K562 (cell line): ENCODE results near the gene RRAGD. TPM values are rescaled to one million over a fixed set of nuclear protein-coding genes. Genes with fewer than 3 reads are reported as not detected.
A peak's percentile ranks its signal among the peaks of the same experiment; 100 is the strongest.

ENCODE experiments used
- ATAC-seq: fragments of 200-7000 bp; cut with Tn5 transposase; 3 replicates; pipeline ENCODE4 v1.9.1; 2020; ENCODE audit warnings: moderate library complexity
- BruUV-seq: library from RNA; stranded (reverse); fragments of 400-500 nt; replicated peaks from 2 replicates; lab custom pipeline; 2021; lab: Mats Ljungman, UMichigan
- CTCF ChIA-PET: fragments of 300-600 bp; formaldehyde crosslinking; extraction: SDS; loops from one replicate; lab custom pipeline; 2021; ENCODE audit warnings: low intra/inter-chr PET ratio; lab: Yijun Ruan, JAX
- POLR2A ChIA-PET: fragments of 300-600, 350-650 bp; sonication (Branson Sonifier 250); formaldehyde crosslinking; extraction: SDS; loops from one replicate; lab custom pipeline; 2021; ENCODE audit warnings: antibody characterized with exemption, inconsistent platforms; lab: Yijun Ruan, JAX
- DNase-seq, 4 experiments: peaks; one replicate each; pipeline versions ENCODE4 v3.0.0 to v3.0.0-alpha.2; 2011 to 2018; ENCODE audit warnings: low spot score in 3 of 4, mixed read lengths in 3 of 4; ENCODE audit errors: extremely low read depth in 1 of 4
- FAIRE-seq: peaks from 2 replicates; lab custom pipeline; 2011; peaks lifted over from hg19 to GRCh38; lab: Jason Lieb, UNC
- H2AFZ ChIP-seq: 2 replicates; pipeline ENCODE4 v1.6.0; 2011; ENCODE audit warnings: low read depth, low read length, control low read depth, inconsistent platforms
- H3K27ac ChIP-seq: fragments of 200-600 bp; 3 replicates; pipeline ENCODE4 v1.8.0; 2011; ENCODE audit warnings: low read depth, mild to moderate bottlenecking, control low read depth, inconsistent platforms, low read length, moderate library complexity, mixed read lengths; ENCODE audit errors: extremely low read depth
- H3K27me3 ChIP-seq, 2 experiments: fragments of 300-600 bp in 1 of 2; 2 replicates in 1 of 2; 3 replicates in 1 of 2; pipeline versions ENCODE4 v1.6.0 to v1.8.0; 2011; ENCODE audit warnings: inconsistent platforms in 2 of 2, low read length in 2 of 2, mild to moderate bottlenecking in 1 of 2, mixed read lengths in 1 of 2, moderate library complexity in 1 of 2; ENCODE audit not compliant: control insufficient read depth in 2 of 2, insufficient read depth in 2 of 2
- H3K36me3 ChIP-seq: fragments of 300-600 bp; 3 replicates; pipeline ENCODE4 v1.8.0; 2011; ENCODE audit warnings: mild to moderate bottlenecking, low read length, inconsistent platforms; ENCODE audit not compliant: control insufficient read depth, insufficient read depth
- H3K4me1 ChIP-seq, 2 experiments: fragments of 200-600 bp in 1 of 2; replicated peaks in 1 of 2; 2 replicates in 1 of 2; 3 replicates in 1 of 2; pipeline versions ENCODE4 v1.5.1 to v1.8.0; 2011; ENCODE audit warnings: inconsistent platforms in 2 of 2, low read length in 2 of 2, mild to moderate bottlenecking in 1 of 2, mixed read lengths in 1 of 2, moderate library complexity in 1 of 2; ENCODE audit not compliant: control insufficient read depth in 2 of 2, insufficient read depth in 2 of 2
- H3K4me2 ChIP-seq: 2 replicates; pipeline ENCODE4 v1.6.1; 2011; ENCODE audit warnings: low read length, control low read depth, inconsistent platforms, mixed read lengths; ENCODE audit not compliant: insufficient read depth
- H3K4me3 ChIP-seq: fragments of 200-600 bp; sonication (generic), shearing (Covaris generic); 2 replicates; pipeline ENCODE4 v1.5.1; 2016; ENCODE audit warnings: control low read depth, inconsistent platforms
- H3K79me2 ChIP-seq: fragments of 200-600 bp; 3 replicates; pipeline ENCODE4 v1.8.0; 2011; ENCODE audit warnings: low read length, inconsistent platforms; ENCODE audit not compliant: control insufficient read depth, insufficient read depth
- H3K9ac ChIP-seq, 2 experiments: 2 replicates each; pipeline versions ENCODE4 v1.6.0 to v1.6.1; 2011; ENCODE audit warnings: low read depth in 2 of 2, low read length in 2 of 2, control low read depth in 1 of 2, inconsistent platforms in 1 of 2, mild to moderate bottlenecking in 1 of 2, mixed read lengths in 1 of 2; ENCODE audit not compliant: insufficient read depth in 1 of 2
- H3K9me1 ChIP-seq: one replicate; pipeline ENCODE4 v1.6.0; 2011; ENCODE audit warnings: inconsistent platforms, mild to moderate bottlenecking, low read length, moderate library complexity; ENCODE audit not compliant: control insufficient read depth, insufficient read depth
- H3K9me3 ChIP-seq: replicated peaks from 2 replicates; pipeline ENCODE4 v1.5.1; 2011; ENCODE audit warnings: low read depth, low read length, inconsistent platforms; ENCODE audit not compliant: control insufficient read depth, insufficient read depth
- H4K20me1 ChIP-seq: replicated peaks from 2 replicates; pipeline ENCODE4 v1.6.1; 2011; ENCODE audit warnings: low read length, inconsistent platforms, mixed read lengths; ENCODE audit not compliant: control insufficient read depth, insufficient read depth
- MTA1 ChIP-seq: fragments of 450-650 bp; IDR thresholded peaks from 2 replicates; pipeline ENCODE4 v1.6.1; 2017; ENCODE audit warnings: borderline replicate concordance
- RBM22 ChIP-seq: fragments of 200-400 bp; formaldehyde crosslinking; IDR thresholded peaks from 2 replicates; pipeline ENCODE4 v1.6.1; 2018; ENCODE audit warnings: low read length, low read depth; ENCODE audit not compliant: poor library complexity, severe bottlenecking
- ZNF696 ChIP-seq: fragments of 250-450 bp; sonication (Bioruptor Pico); conservative IDR thresholded peaks from 2 replicates; pipeline ENCODE4 v1.4.0; 2020; ENCODE audit warnings: mild to moderate bottlenecking, moderate library complexity
- WGBS: fragments of 100-300 bp; shearing (Covaris generic); methylation state at CpG from one replicate; pipeline ENCODE4 v1.1.6; 2016; ENCODE audit warnings: low coverage, mixed read lengths; ENCODE audit not compliant: insufficient coverage; ENCODE audit errors: missing lambda C conversion rate; 5-methylcytosine and 5-hydroxymethylcytosine counted together
- in situ Hi-C: fragments of 300-500 bp; cut with MboI; formaldehyde crosslinking; loops from 4 replicates; pipeline ENCODE4 v1.15.0; 2018; ENCODE audit warnings: inconsistent platforms, mixed read lengths
- intact Hi-C: fragments of 100-400 bp; cut with micrococcal nuclease; formaldehyde crosslinking; loops from 2 replicates; pipeline ENCODE4 v1.14.2; 2022
- polyA plus RNA-seq, 8 experiments: library from polyadenylated mRNA; depleted of rRNA in 4 of 8; stranded (reverse) in 5 of 8; unstranded in 3 of 8; fragments of >200 nt; fragmentation: Nextera tagmentation in 2 of 8; fragmentation: Illumina TruSeq in 1 of 8; extraction: Ambion mirVana in 2 of 8; extraction: Trizol in 1 of 8; gene quantifications; 2 replicates each; pipeline versions ENCODE4 v1.2.1 to v1.2.3, GENCODE V29; 2011 to 2014; ENCODE audit warnings: inconsistent platforms in 1 of 8, missing spikeins in 1 of 8
- total RNA-seq, 7 experiments: library from RNA; depleted of rRNA in 6 of 7; stranded (reverse); fragments of >200 nt in 6 of 7; fragmentation: Illumina TruSeq in 2 of 7; extraction: Trizol in 2 of 7; gene quantifications; 2 replicates each; pipeline versions ENCODE4 v1.2.1 to v1.2.3, GENCODE V29; 2011 to 2021; ENCODE audit warnings: low replicate concordance in 1 of 7
- TF ChIP-seq, protein P1 (sequence below): fragments of 450-650 bp; formaldehyde crosslinking; IDR thresholded peaks from 2 replicates; pipeline ENCODE4 v1.4.0; 2022; ENCODE audit warnings: missing genetic modification characterization
- TF ChIP-seq, protein P2 (sequence below): fragments of 250-450 bp; sonication (Bioruptor Pico); IDR thresholded peaks from 2 replicates; pipeline ENCODE4 v1.6.1; 2021; ENCODE audit warnings: mild to moderate bottlenecking

RRAGD gene
- total and polyA plus RNA-seq, 9 of the 15 experiments (the other 6 are each of a cell fraction or from before 2014, with no cell fraction given): 0.03 to 0.07 (median 0.04) TPM; not detected in 6

DNA sequence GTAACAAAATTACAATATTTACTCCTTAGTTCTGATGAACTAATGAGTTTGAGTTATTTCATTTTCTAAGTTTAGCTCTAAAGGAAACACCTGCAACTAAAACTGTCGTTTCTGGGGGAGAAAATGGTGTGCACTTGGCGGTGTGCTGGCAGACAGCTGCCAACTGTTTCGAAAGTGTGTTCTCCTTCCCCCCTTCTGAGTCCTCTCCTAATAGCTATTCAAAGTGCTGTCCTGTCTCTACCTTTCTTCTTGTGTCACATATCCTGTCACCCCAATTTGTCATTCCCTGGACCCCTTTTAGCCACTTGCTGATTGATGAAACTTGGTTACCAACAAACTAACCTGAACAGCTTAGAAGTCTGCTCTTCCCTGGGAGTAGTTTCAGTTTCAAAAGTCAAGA lies 54.7 kb downstream of the RRAGD start:
- Histone ChIP-seq H3K4me2 (no peak overlapping the region), H3K9me1 (no peaks in the 10 kb centered on the region), H3K9me3 (no peaks in the 10 kb centered on the region), H3K4me1 (peaks cover 0 to 11% of the 10 kb centered on the region in 2 experiments; a peak in 3 of 5 replicates), H3K4me3 (no peak overlapping the region), H3K27me3 (peaks cover 0 to under 1% of the 10 kb centered on the region in 2 experiments; a peak in 1 of 5 replicates), H3K27ac (no peak overlapping the region), H3K36me3 (no peaks in the 10 kb centered on the region), H3K9ac (no peak overlapping the region), H4K20me1 (no peaks in the 10 kb centered on the region), H3K79me2 (peaks cover 8% of the 10 kb centered on the region), H2AFZ (peak overlapping the region; percentile 47; the same call in 1 of the 2 replicates)
- TF ChIP-seq ZNF696 (CRISPR knock-in tag) (no peak), MTA1 (no peak), RBM22 (no peak)
- TF ChIP-seq, protein P1, sequence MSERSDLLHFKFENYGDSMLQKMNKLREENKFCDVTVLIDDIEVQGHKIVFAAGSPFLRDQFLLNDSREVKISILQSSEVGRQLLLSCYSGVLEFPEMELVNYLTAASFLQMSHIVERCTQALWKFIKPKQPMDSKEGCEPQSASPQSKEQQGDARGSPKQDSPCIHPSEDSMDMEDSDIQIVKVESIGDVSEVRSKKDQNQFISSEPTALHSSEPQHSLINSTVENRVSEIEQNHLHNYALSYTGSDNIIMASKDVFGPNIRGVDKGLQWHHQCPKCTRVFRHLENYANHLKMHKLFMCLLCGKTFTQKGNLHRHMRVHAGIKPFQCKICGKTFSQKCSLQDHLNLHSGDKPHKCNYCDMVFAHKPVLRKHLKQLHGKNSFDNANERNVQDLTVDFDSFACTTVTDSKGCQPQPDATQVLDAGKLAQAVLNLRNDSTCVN (CRISPR knock-in tag): no peak
- TF ChIP-seq, protein P2, sequence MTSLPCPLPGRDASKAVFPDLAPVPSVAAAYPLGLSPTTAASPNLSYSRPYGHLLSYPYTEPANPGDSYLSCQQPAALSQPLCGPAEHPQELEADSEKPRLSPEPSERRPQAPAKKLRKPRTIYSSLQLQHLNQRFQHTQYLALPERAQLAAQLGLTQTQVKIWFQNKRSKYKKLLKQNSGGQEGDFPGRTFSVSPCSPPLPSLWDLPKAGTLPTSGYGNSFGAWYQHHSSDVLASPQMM (CRISPR knock-in tag): no peak
- no peak for DNase-seq
- ATAC-seq: no peak
- in situ Hi-C loops (no loop called here), intact Hi-C loops (no loop called here)
- 24% methylated on average over 3 of the region's 3 CpGs for WGBS
- no peak for FAIRE-seq
- BruUV-seq: no TSS peak
- ChIA-PET POLR2A (interaction anchor here (1.8 kb wide), 1 partner anchor 9 kb away, joined by 10 read pairs; no protein-coding TSS in a partner anchor), CTCF (no interaction called here)
